NCI-H187 treated with DMSO at 0.1 percent for 48 hours (cell line): ENCODE measurements around the gene LGR6.
"Not testable (repeated sequence)": the region's sequence is repeated elsewhere in the genome, so short reads cannot be mapped to it uniquely, and the experiment has no call there.

ENCODE experiments used
- DNase-seq: peaks from one replicate; lab custom pipeline; 2025; lab: John Stamatoyannopoulos, UW

Gene LGR6

DNA sequence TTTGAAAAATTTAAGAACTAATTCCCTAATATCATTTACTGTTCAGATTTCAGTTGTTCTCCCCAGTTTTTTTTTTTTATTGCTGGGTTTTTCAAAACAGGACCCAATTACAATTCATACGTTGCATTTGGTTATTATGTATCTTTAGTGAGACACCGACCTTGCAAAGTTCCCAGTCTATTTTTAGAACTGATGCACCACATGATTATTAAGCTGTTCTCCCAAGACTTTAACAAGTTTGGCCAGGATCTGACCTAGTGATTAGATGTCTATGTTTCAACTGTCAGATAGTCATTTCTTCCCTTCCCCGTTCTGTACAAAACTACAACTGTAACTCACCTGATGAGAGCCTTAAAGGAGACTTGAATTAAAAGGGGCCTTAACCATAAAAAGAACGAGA lies 140.3 kb downstream of the LGR6 start:
- DNase-seq, result no peak

DNA sequence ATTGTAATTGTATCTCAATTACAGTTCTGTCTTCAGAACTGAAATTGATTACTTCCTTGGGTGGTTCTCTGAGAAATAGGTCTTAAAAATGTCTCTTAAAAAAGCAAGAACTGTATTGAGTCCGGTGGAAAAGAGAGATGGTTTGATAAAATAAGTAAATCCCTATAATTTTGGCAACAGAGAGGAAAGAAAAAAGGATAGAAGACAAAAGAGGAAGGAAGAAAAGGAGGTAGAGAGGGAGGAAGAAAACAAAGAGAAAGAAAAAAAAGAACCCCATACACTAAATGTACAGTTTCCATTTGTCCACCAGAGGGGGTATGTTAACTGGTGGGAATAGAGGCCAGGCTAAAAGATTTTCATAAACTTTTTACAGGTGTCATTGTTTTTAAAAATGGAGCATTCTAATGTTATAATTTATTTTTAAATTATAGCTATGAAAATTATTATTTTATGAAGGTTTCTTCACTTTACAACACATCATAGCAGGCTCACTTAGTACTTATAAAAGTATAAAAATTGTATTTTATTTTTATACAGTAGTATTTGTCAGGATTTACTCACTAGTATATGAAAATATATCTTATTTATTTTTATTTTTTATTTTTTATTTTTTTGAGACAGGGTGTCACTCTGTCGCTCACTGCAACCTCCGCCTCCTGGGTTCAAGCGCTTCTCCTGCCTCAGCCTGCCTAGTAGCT lies 150.2 kb downstream of the LGR6 start:
- DNase-seq, result peak; percentile 95

DNA sequence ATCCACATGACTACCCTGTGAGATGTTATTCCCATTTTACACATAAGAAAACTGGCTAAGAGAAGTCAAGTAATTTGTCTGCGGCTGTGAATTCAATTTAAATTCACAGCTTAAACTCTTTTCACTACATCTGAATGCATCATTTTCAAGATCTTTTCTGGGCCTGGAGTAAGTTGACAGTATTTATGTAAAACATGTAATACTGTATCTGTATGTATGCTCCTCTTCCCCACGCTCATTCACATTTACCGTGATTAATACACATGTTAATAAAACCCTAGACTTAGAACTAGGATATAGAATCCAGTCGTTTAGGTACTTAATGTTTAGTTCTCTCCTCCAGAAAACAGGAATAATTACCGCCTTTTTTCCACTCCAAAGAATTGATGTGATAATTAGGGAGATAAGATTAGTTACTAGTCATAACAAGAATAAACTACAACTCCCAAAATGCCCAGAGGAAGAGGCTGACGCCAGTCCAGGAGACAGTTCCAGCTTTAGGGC lies 154.5 kb downstream of the LGR6 start:
- DNase-seq, result no peak

DNA sequence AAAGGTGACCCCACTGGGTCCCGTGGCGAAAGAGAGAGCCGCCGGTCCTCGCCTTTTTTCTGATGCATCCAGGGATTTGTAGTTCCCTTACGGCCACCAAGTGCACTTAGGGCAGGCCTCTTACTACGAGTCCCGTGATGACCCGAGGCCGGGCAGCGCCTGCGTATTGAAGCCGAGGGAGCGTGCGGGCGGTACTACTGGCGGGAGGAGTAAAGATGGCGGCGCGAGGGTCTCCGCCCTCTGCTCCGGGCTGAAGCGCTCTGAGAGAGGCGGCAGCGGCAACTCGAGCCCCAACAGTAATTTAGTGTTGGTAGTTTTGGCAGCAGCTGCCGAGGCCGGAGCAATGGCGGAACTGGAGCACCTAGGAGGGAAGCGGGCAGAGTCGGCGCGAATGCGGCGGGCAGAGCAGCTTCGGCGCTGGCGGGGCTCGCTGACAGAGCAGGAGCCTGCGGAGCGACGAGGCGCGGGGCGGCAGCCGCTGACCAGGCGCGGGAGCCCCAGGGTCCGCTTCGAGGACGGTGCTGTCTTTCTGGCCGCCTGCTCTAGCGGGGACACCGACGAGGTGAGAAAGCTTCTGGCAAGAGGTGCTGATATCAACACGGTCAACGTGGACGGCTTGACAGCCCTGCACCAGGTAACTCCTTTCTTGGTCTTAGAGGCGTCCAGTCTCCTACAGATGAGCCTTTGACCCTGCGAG lies 155.1 kb downstream of the LGR6 start, which contains the start of gene PPP1R12B:
Gene PPP1R12B (plus strand): TSS at position 191 of the 697 bp plus-strand sequence. CDS start 153 bp downstream, at position 344.
- DNase-seq, result peak; percentile 100

DNA sequence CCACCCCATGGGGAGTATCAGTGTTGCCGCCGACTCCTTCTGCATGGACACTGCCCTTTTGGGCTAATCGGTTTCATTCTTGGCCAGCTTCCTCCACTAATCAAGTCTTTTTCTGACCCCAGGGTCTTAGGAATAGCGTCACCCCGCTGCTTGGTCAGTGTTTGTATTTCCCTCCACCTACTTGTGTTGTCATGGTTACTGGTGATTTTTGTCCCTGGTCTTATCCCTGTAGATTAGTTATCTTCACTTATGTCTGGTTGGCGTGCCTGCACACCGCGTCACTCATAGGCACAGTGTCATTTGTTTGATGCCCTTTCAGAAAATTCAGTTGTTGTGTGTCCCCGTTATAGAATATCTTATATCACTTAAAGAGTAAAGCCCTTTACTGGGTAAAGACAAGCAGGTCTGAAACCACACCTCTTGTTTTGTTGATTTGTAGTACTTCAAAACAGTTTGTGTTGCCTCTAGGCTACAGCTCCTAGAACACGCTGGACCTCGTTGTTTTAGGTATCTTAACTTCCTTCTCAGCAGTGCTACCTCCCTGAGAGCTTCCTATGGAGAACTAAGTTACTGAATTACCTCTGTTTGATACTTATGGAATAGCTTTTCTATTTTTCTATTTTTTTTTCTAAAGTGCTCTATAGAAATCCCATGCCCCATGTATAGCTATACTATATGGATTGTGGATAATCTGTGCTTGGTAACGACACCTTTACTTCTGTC lies 155.8 kb downstream of the LGR6 start:
- no peak for DNase-seq

DNA sequence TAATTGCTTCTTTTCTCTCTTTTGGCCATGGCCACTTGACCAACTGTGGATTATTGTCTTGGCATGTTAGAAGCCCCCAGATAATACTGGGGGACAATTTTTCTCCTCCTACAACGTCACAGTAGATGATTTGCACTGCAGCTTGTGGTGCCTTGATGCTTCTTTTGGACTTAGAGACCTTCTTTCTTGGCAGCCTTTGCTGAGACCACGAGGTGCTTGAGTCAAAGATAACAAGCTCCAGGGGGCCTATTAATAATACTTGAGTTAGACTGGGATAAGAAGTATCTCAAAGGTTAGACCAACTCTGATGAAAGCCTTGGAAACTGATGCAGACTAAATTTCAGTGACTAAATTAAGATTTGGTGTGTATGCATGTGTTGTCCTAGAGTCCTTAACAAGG lies 158.1 kb downstream of the LGR6 start:
- DNase-seq, result no peak

DNA sequence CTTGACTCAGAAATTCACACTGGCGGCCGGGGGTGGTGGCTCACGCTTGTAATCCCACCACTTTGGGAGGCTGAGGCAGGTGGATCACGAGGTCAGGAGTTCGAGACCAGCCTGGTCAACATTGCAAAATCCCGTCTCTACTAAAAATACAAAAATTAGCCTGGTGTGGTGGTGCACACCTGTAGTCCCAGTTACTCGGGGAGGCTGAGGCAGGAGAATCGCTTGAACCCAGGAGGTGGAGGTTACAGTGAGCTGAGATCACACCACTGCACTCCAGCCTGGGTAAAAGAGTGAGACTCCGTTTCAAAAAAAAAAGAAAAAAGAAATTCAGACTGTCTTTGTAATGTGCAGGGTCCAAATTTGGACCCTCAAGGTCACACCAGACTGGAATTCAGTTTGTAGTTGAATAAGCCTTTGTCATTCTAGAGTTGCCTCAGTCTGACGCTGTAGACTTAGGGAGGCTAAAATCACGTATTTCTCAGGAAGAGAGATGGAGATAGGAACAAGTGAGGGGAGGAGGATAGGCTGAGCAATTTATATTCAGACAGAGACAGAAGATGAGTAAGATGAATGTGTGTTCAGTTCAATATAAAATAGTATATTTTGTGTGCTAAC lies 159.1 kb downstream of the LGR6 start:
- not testable (repeated sequence) for DNase-seq

DNA sequence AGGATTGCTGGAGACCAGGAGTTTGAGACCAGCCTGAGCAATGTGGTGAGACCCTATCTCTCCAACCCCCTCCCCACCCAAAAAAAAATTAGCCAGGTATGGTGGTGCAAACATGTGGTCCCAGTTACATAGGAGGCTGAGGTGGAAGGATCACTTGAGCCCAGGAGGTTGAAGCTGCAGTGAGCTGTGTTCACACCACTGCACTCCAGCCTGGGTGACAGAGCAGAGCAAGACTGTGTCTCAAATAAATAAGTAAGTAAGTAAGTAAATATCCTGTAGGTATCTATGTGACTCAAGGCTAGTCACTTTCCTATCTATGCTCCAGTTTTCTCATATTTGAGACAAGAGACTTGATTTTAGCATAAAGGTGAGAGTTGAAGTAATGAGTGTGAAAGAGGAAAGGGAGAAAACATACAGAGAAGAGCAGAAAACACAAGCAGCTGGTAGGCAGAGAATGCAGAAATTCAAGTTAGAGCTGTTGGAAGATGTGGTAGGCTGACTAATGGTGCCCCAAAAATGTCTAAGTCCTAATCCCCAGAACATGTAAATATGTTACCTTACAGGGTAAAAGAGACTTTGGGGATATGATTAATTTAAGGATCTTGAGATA lies 162.4 kb downstream of the LGR6 start:
- DNase-seq, result no peak

DNA sequence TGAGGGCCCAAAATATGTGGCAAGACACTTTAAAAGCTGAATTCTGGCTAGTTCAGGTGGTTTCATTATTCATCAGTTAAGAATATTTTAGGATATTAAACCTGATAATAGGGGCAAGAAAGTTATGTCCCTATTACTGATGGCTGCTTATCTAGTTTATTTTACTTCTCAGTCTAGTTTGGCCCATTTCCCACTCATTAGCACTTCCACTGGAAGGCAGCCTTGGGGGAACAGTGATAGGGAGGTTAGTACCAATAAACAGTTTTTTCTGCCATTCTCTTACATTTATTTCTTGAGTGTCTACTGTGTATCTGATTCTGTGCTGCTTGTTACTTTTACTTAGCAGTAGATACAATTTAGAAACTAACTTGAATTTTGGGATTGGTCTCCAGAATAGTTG lies 163.9 kb downstream of the LGR6 start:
- DNase-seq, result no peak

DNA sequence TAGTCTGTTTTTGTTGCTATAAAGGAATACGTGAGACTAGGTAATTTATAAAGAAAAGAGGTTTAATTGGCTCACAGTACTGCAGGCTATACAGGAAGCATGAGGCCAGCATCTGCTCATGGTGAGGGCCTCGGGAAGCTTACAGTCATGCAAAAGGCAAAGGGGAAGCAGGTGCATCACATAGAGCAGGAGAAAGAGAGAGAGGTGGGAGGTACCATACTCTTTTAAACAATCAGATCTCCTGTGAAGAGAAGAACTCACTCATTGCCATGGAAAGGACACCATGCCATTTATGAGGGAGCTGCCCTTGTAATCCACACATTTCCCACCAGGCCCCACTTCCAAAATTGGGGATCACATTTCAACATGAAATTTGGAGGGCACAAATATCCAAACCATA lies 167.6 kb downstream of the LGR6 start:
- DNase-seq, result no peak

DNA sequence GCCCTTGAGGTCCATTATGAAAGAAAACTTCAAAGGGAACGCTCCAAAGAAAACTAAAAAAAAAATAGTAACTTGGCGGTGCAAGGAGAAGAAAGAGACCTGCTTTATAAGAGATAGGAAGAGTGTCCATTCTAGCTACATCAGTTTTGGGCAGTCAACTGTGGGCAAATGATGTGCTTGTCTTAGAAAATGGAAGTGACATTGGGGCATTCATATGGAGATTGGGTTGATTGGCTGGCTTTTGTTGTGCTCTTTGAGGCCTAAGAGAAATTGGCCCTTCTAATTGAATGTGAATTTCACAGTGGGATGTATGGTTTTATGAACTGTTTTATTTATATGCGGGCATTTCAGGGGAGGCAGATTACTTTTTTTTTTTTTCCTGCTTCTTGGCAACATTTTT lies 168.1 kb downstream of the LGR6 start:
- DNase-seq, result no peak

DNA sequence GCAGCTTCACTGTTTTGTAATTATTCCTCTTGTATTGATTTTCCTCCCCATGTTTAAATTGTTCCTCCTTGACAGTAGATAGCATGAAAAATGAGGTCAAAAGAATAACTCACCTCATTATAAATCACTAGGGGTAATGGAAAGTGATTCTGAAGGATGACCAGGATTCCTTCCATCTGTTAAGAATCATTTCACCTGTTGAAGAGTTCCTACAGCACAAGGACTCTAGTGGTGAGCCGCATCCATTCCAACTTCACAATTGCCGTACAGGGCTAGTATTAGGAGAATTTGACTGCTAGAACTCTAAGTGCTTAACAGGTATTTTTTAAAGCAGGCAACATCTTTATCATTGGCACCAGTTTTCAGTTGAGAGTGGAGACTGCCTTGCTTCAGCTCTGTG lies 168.6 kb downstream of the LGR6 start:
- DNase-seq, result peak; percentile 82

DNA sequence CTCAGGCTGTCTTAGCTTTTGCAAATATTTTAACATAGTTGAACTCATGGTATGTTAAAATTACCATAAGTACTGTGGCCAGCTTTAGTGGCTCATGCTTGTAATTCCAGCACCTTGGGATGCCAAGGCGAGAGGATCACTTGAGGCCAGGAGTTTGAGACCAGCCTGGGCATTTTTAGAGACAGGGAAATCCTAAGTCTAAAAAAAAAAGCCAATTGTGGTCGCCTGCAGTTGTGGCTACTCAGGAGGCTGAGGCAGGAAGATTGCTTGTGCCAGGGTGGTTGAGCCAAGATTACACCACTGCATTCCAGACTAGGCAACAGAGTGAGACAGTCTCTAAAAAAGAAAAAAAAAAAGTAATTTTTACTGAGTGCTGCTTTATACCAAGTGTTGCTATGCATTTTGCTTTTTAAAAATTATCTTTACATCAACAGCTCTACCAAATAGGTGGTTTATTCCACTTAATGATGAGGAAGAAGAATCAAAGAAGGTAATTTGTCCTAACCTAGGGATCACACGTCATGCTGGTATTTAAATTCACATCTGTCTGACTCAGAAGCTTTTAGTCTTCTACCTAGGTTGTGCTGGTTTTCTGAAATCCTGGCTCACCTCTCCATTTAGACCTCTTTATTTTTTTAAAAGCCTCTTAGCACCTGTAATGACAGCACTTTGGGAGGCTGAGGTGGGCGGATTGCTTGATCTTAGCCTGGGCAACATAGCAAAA lies 171.7 kb downstream of the LGR6 start:
- no peak for DNase-seq

DNA sequence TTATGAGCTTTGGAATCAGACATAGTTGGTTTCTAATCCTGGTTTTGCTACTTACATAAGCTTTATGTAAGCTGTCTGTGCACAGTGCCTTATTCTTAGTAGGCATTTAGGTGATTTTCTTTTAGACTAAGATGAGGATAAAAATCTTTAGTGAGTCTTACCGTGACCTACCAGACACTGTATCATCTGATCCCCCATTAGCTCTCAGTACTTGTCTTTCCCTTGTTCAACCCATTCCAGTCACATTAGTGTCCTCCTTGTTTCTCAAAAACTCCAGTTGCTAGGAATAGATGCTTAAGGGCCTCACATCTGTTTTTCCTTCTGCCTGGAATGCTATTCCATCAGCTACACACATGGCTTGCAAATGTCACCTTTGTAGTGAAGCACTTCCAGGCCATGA lies 173.7 kb downstream of the LGR6 start:
- DNase-seq, result no peak
